Hepatocyte (in vitro differentiated cells): Measurements from ENCODE around the gene ADCY2. TPM values are rescaled to one million over a fixed set of nuclear protein-coding genes. Genes with fewer than 3 reads are reported as not detected.

Experiments
- DNase-seq: peaks from one replicate; pipeline ENCODE4 v3.0.0-alpha.2; 2016; ENCODE audit warnings: low spot score
- H2AFZ ChIP-seq: fragments of 200-600 bp; sonication (generic); 2 replicates; pipeline ENCODE4 v1.6.0; 2016; ENCODE audit warnings: antibody characterized with exemption, mild to moderate bottlenecking
- H3K27ac ChIP-seq: fragments of 200-600 bp; sonication (generic); 2 replicates; pipeline ENCODE4 v1.5.1; 2016; ENCODE audit warnings: mild to moderate bottlenecking
- H3K27me3 ChIP-seq: fragments of 200-600 bp; sonication (generic); 2 replicates; pipeline ENCODE4 v1.6.1; 2016
- H3K36me3 ChIP-seq: fragments of 200-600 bp; sonication (generic); replicated peaks from 2 replicates; pipeline ENCODE4 v1.5.1; 2016; ENCODE audit warnings: low read depth; ENCODE audit not compliant: insufficient read depth
- H3K4me1 ChIP-seq: fragments of 200-600 bp; sonication (generic); 2 replicates; pipeline ENCODE4 v1.5.1; 2016; ENCODE audit warnings: mild to moderate bottlenecking, moderate library complexity; ENCODE audit not compliant: insufficient read depth
- H3K4me2 ChIP-seq: fragments of 200-600 bp; sonication (generic); 2 replicates; pipeline ENCODE4 v1.6.0; 2016
- H3K4me3 ChIP-seq: fragments of 200-600 bp; sonication (generic); 2 replicates; pipeline ENCODE4 v1.5.1; 2016; ENCODE audit warnings: mild to moderate bottlenecking
- H3K79me2 ChIP-seq: fragments of 200-600 bp; sonication (generic); 2 replicates; pipeline ENCODE4 v1.6.0; 2017; ENCODE audit warnings: mild to moderate bottlenecking
- H3K9me2 ChIP-seq: fragments of 200-600 bp; sonication (generic); replicated peaks from 2 replicates; pipeline ENCODE4 v1.6.0; 2017; ENCODE audit warnings: mild to moderate bottlenecking; ENCODE audit not compliant: insufficient read depth
- H3K9me3 ChIP-seq: fragments of 200-600 bp; sonication (generic); 2 replicates; pipeline ENCODE4 v1.5.1; 2016; ENCODE audit warnings: low read depth, mild to moderate bottlenecking
- H4K20me1 ChIP-seq: fragments of 200-600 bp; sonication (generic); 2 replicates; pipeline ENCODE4 v1.6.0; 2016; ENCODE audit warnings: mild to moderate bottlenecking; ENCODE audit not compliant: insufficient read depth, poor library complexity, severe bottlenecking
- EZH2 ChIP-seq: fragments of 200-600 bp; sonication (generic); IDR thresholded peaks from 2 replicates; pipeline ENCODE4 v1.6.1; 2016; ENCODE audit warnings: antibody characterized with exemption, mild to moderate bottlenecking, borderline replicate concordance
- EZH2phosphoT487 ChIP-seq: fragments of 200-600 bp; sonication (generic); IDR thresholded peaks from one replicate; pipeline ENCODE4 v1.6.1; 2018; ENCODE audit warnings: antibody characterized with exemption, mild to moderate bottlenecking, low read depth, moderate library complexity; ENCODE audit not compliant: unreplicated experiment, severe bottlenecking
- WGBS: methylation state at CpG from one replicate; pipeline ENCODE4 v1.1.6; 2016; ENCODE audit warnings: low lambda C conversion rate; ENCODE audit errors: missing lambda C conversion rate; 5-methylcytosine and 5-hydroxymethylcytosine counted together
- polyA plus RNA-seq: library from polyadenylated mRNA; unstranded; fragments of >200 nt; fragmentation: Nextera tagmentation; extraction: Ambion mirVana; gene quantifications from 2 replicates; pipeline ENCODE4 v1.2.1, GENCODE V29; 2016
- total RNA-seq: library from RNA; depleted of rRNA; stranded (reverse); fragments of >200 nt; gene quantifications from 2 replicates; pipeline ENCODE4 v1.2.3, GENCODE V29; 2014
- TF ChIP-seq, protein P1 (sequence below): fragments of 200-600 bp; sonication (generic); IDR thresholded peaks from 2 replicates; pipeline ENCODE4 v1.5.1; 2016; ENCODE audit warnings: antibody characterized with exemption, mild to moderate bottlenecking; ENCODE audit not compliant: poor library complexity

ADCY2 gene
- total and polyA plus RNA-seq, 2 experiments from 2014 or later, result 3.2 to 8.5 TPM

DNA sequence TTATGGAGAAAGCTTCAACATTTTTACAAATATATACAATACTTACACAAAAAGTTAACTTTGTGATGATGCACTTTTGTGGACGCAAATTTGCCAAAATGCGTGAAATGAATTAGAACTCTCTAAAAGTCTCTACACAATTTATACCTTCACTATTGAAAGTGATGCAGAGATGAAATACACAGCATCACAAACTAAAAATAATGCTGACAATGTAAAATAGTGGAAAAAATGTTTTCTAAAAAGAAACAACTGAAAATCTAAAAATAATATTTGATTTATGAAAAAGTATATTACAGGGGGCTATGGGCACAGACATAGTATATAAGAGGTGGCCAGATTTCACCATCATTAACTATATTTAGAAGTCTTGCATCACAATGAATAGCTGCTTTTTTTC, 188.8 kb downstream of the ADCY2 start:
- no peak for DNase-seq
- H3K27me3 ChIP-seq, result no peaks in the 10 kb centered on the region
- H3K4me3 ChIP-seq, result no peak overlapping the region
- TF ChIP-seq EZH2 (no peak), EZH2phosphoT487 (no peak)
- TF ChIP-seq, protein P1, sequence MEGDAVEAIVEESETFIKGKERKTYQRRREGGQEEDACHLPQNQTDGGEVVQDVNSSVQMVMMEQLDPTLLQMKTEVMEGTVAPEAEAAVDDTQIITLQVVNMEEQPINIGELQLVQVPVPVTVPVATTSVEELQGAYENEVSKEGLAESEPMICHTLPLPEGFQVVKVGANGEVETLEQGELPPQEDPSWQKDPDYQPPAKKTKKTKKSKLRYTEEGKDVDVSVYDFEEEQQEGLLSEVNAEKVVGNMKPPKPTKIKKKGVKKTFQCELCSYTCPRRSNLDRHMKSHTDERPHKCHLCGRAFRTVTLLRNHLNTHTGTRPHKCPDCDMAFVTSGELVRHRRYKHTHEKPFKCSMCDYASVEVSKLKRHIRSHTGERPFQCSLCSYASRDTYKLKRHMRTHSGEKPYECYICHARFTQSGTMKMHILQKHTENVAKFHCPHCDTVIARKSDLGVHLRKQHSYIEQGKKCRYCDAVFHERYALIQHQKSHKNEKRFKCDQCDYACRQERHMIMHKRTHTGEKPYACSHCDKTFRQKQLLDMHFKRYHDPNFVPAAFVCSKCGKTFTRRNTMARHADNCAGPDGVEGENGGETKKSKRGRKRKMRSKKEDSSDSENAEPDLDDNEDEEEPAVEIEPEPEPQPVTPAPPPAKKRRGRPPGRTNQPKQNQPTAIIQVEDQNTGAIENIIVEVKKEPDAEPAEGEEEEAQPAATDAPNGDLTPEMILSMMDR, result no peak
- no peak overlapping the region for H3K27ac ChIP-seq
- H3K9me2 ChIP-seq, result no peaks in the 10 kb centered on the region
- H4K20me1 ChIP-seq, result no peaks in the 10 kb centered on the region
- H3K36me3 ChIP-seq, result no peaks in the 10 kb centered on the region
- no peak overlapping the region for H2AFZ ChIP-seq
- no peaks in the 10 kb centered on the region for H3K79me2 ChIP-seq
- H3K4me1 ChIP-seq, result no peaks in the 10 kb centered on the region
- 96% methylated on average over 2 of the region's 2 CpGs for WGBS
- H3K4me2 ChIP-seq, result no peak overlapping the region
- no peaks in the 10 kb centered on the region for H3K9me3 ChIP-seq

DNA sequence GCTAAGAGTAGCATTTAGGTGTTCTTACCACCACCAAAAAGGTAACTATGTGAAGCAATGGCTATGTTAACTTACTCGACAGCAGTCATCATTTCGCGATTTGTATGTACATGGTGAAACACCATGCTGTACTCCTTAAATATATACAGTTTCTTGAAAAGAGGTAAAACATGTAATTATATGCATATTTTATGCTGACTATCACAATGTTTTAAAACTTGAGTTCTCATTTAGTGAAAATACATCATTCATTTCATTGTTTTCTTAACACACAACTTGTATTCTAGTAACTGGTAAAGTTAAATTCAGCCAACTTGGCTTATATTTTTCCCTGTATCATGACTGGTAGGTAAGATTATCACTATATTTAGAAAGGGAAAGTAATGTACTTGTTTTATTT, 189.9 kb downstream of the ADCY2 start:
- no peaks in the 10 kb centered on the region for H4K20me1 ChIP-seq
- WGBS, result 99% methylated on average over 3 of the region's 3 CpGs

DNA sequence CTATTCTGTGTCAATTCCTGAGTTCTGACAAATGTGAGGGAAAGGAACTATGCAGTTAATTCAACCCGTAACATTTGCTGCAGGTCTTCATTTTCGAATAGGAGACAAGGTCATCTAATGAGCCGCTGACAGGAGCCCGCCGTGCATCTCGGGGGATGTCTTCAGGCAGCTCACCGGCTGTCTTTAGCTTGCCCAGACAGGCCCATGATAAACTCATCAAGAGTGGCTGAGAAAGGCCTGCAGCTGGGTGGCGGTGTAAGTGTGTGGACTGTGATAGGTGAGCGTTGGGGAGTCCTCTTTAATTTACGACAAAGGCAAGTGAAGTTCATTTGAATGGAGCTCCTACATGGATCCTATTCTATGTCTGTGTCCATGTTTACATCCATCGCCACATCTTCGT, 190.5 kb downstream of the ADCY2 start:
- H4K20me1 ChIP-seq, result no peaks in the 10 kb centered on the region

More for the DNA sequence above, 189.9 kb downstream of the ADCY2 start:
- H3K4me2 ChIP-seq, result no peak overlapping the region
- no peaks in the 10 kb centered on the region for H3K27me3 ChIP-seq
- no peak for DNase-seq
- H3K4me3 ChIP-seq, result no peak overlapping the region
- no peaks in the 10 kb centered on the region for H3K79me2 ChIP-seq
- H3K9me2 ChIP-seq, result no peaks in the 10 kb centered on the region
- H3K4me1 ChIP-seq, result no peaks in the 10 kb centered on the region
- H3K9me3 ChIP-seq, result no peaks in the 10 kb centered on the region
- no peak overlapping the region for H2AFZ ChIP-seq
- no peaks in the 10 kb centered on the region for H3K36me3 ChIP-seq
- TF ChIP-seq, protein P1, result no peak
- TF ChIP-seq EZH2 (no peak), EZH2phosphoT487 (no peak)
- no peak overlapping the region for H3K27ac ChIP-seq

More for the DNA sequence above, 190.5 kb downstream of the ADCY2 start:
- Histone ChIP-seq H3K9me2 (no peaks in the 10 kb centered on the region), H3K27ac (no peak overlapping the region), H3K79me2 (no peaks in the 10 kb centered on the region), H3K27me3 (no peaks in the 10 kb centered on the region), H3K4me3 (no peak overlapping the region), H2AFZ (no peak overlapping the region), H3K36me3 (no peaks in the 10 kb centered on the region), H3K4me2 (no peak overlapping the region), H3K4me1 (no peaks in the 10 kb centered on the region), H3K9me3 (no peaks in the 10 kb centered on the region)
- DNase-seq, result no peak
- TF ChIP-seq, protein P1, result no peak
- TF ChIP-seq EZH2 (no peak), EZH2phosphoT487 (no peak)
- WGBS, result 94% methylated on average over 12 of the region's 12 CpGs
